ENCODE data around the gene AP1M2.

- TF ChIP-seq TSHZ2 (CRISPR knock-in tag; IDR thresholded peaks at IDR 0.05) (no peak), CSRNP3 (CRISPR knock-in tag; IDR thresholded peaks at IDR 0.05) (no peak), CSDC2 (CRISPR knock-in tag; IDR thresholded peaks at IDR 0.05) (no peak), ARNTL (CRISPR knock-in tag; IDR thresholded peaks at IDR 0.05; ENCODE audit: borderline replicate concordance, low read depth) (no peak), RARB (CRISPR knock-in tag; IDR thresholded peaks at IDR 0.05) (no peak), ESRRG (CRISPR knock-in tag; IDR thresholded peaks at IDR 0.05) (no peak), ISL1 (CRISPR knock-in tag; IDR thresholded peaks at IDR 0.05) (no peak), PATZ1 (CRISPR knock-in tag; IDR thresholded peaks at IDR 0.05; ENCODE audit: borderline replicate concordance) (no peak), GLIS3 (CRISPR knock-in tag; IDR thresholded peaks at IDR 0.05) (no peak), POU6F1 (CRISPR knock-in tag; IDR thresholded peaks at IDR 0.05; ENCODE audit: borderline replicate concordance, low read depth) (no peak), ZFP3 (CRISPR knock-in tag; IDR thresholded peaks at IDR 0.05) (no peak)
Observed at GRCh38 chr19:10532457-10532856, 54.7 kb downstream of the AP1M2 start.

All from SK-N-SH treated with all-trans-retinoic acid at 6 μM for 48 hours (cell line).